ENCODE measurements around the gene SNAP29. TPM values are rescaled to one million over a fixed set of nuclear protein-coding genes. Genes with fewer than 3 reads are reported as not detected.

Gene SNAP29
- total and polyA plus RNA-seq, 2 donors (not counting 3 experiments of a cell fraction or from before 2014, with no cell fraction given) = 16.4 to 26.7 TPM

GRCh38 chr22:20852503-20852902 lies 6.3 kb upstream of the SNAP29 start:
- intact Hi-C loops (cut with micrococcal nuclease) = no loop called here
- Histone ChIP-seq H3K36me3 (ENCODE audit: control insufficient read depth in 2 of 2, extremely low read depth in 1 of 2, insufficient read depth in 2 of 2, low read length in 2 of 2) (no peaks in the 10 kb centered on the region), H3K79me2 (ENCODE audit: control insufficient read depth, insufficient read depth, low read length) (peaks cover 70% of the 10 kb centered on the region), H3K4me2 (ENCODE audit: insufficient read depth, low read length) (no peak overlapping the region), H3K27ac (ENCODE audit: insufficient read depth, low read depth, low read length) (no peak overlapping the region), H3K9me3 (replicated peaks; ENCODE audit: control insufficient read depth, insufficient read depth, low read length) (no peaks in the 10 kb centered on the region), H2AFZ (ENCODE audit: low read depth, low read length) (no peak overlapping the region), H3K9me1 (replicated peaks; ENCODE audit: control insufficient read depth, extremely low read depth, insufficient read depth, low read length) (no peaks in the 10 kb centered on the region), H3K27me3 (ENCODE audit: control insufficient read depth in 2 of 2, insufficient read depth in 2 of 2, low read length in 2 of 2) (no peaks in the 10 kb centered on the region), H4K20me1 (replicated peaks; ENCODE audit: control insufficient read depth, extremely low read depth, insufficient read depth, low read length) (peaks cover 1% of the 10 kb centered on the region), H3K4me1 (ENCODE audit: control insufficient read depth, extremely low read depth, insufficient read depth, low read length) (peaks cover 7% of the 10 kb centered on the region), H3K9ac (replicated peaks; ENCODE audit: extremely low read depth, insufficient read depth, low read length) (no peak overlapping the region), H3K4me3 (replicated peaks in 1 of 3; ENCODE audit: insufficient read depth in 1 of 3, low read depth in 1 of 3, low read length in 3 of 3) (no peak overlapping the region)
- POLR2A ChIA-PET = no interaction called here
- CTCF ChIA-PET = interaction anchor here (0.9 to 2.5 kb wide), 2 partner anchors 48 to 68 kb away, joined by 3 to 6 read pairs; no protein-coding TSS in a partner anchor
- dilution Hi-C loops (cut with MboI; ENCODE audit: extremely low pct_ligation_motif_present, low sequenced_read_pairs) = no loop called here
- FAIRE-seq (no peak), DNase-seq (ENCODE audit: low read depth, low spot score) (no peak)
- TF ChIP-seq FOS (IDR thresholded peaks at IDR 0.05; ENCODE audit: borderline replicate concordance, insufficient read depth, low read length) (no peak), MAX (IDR thresholded peaks at IDR 0.05; ENCODE audit: insufficient read depth, insufficient read length) (no peak), POLR2A (IDR thresholded peaks at IDR 0.05; ENCODE audit: low read depth, low read length) (no peak), JUN (IDR thresholded peaks at IDR 0.05; ENCODE audit: borderline replicate concordance, insufficient read depth, insufficient read length, low read depth) (no peak), GATA2 (IDR thresholded peaks at IDR 0.05; ENCODE audit: insufficient read depth, insufficient read length, low read depth, low read length) (no peak)
- no TSS peak for BruUV-seq (replicated peaks)

GRCh38 chr22:20853236-20853660 lies 5.6 kb upstream of the SNAP29 start:
- H3K9me1 ChIP-seq (replicated peaks; ENCODE audit: control insufficient read depth, extremely low read depth, insufficient read depth, low read length) = no peaks in the 10 kb centered on the region
- no peak overlapping the region for H3K27ac ChIP-seq (ENCODE audit: insufficient read depth, low read depth, low read length)
- dilution Hi-C loops (cut with MboI; ENCODE audit: extremely low pct_ligation_motif_present, low sequenced_read_pairs) = no loop called here
- H3K4me1 ChIP-seq (ENCODE audit: control insufficient read depth, extremely low read depth, insufficient read depth, low read length) = peaks cover 10% of the 10 kb centered on the region
- intact Hi-C loops (cut with micrococcal nuclease) = no loop called here
- H3K4me2 ChIP-seq (ENCODE audit: insufficient read depth, low read length) = no peak overlapping the region
- H3K36me3 ChIP-seq (ENCODE audit: control insufficient read depth in 2 of 2, extremely low read depth in 1 of 2, insufficient read depth in 2 of 2, low read length in 2 of 2) = no peaks in the 10 kb centered on the region
- POLR2A ChIA-PET = no interaction called here
- BruUV-seq (replicated peaks) = no TSS peak
- no peak overlapping the region for H3K4me3 ChIP-seq (replicated peaks in 1 of 3; ENCODE audit: insufficient read depth in 1 of 3, low read depth in 1 of 3, low read length in 3 of 3)
- DNase-seq (ENCODE audit: low read depth, low spot score) = no peak
- H3K9me3 ChIP-seq (replicated peaks; ENCODE audit: control insufficient read depth, insufficient read depth, low read length) = no peaks in the 10 kb centered on the region
- no peaks in the 10 kb centered on the region for H3K27me3 ChIP-seq (ENCODE audit: control insufficient read depth in 2 of 2, insufficient read depth in 2 of 2, low read length in 2 of 2)
- no peak overlapping the region for H3K9ac ChIP-seq (replicated peaks; ENCODE audit: extremely low read depth, insufficient read depth, low read length)
- no peak overlapping the region for H2AFZ ChIP-seq (ENCODE audit: low read depth, low read length)
- peaks cover 75% of the 10 kb centered on the region for H3K79me2 ChIP-seq (ENCODE audit: control insufficient read depth, insufficient read depth, low read length)
- H4K20me1 ChIP-seq (replicated peaks; ENCODE audit: control insufficient read depth, extremely low read depth, insufficient read depth, low read length) = peaks cover 2% of the 10 kb centered on the region
- FAIRE-seq = no peak
- CTCF ChIA-PET = interaction anchor here (0.6 to 2.5 kb wide), 3 partner anchors 49 to 1957 kb away, joined by 3 to 6 read pairs (median 3); no protein-coding TSS in a partner anchor
- TF ChIP-seq MYC (IDR thresholded peaks at IDR 0.05; ENCODE audit: low read depth, low read length) (no peak), CTCF (IDR thresholded peaks at IDR 0.05; ENCODE audit: extremely low read depth in 1 of 2, insufficient read depth in 1 of 2, low read depth in 1 of 2, low read length in 2 of 2) (no peak), FOS (IDR thresholded peaks at IDR 0.05; ENCODE audit: borderline replicate concordance, insufficient read depth, low read length) (no peak), POLR2AphosphoS5 (IDR thresholded peaks at IDR 0.05; ENCODE audit: insufficient read depth, low read depth, low read length) (no peak), EZH2 (IDR thresholded peaks at IDR 0.05; ENCODE audit: borderline replicate concordance, low read depth, low read length, severe bottlenecking) (no peak), JUN (IDR thresholded peaks at IDR 0.05; ENCODE audit: borderline replicate concordance, insufficient read depth, insufficient read length, low read depth) (no peak), MAX (IDR thresholded peaks at IDR 0.05; ENCODE audit: insufficient read depth, insufficient read length) (no peak), POLR2A (IDR thresholded peaks at IDR 0.05; ENCODE audit: low read depth, low read length) (no peak), GATA2 (IDR thresholded peaks at IDR 0.05; ENCODE audit: insufficient read depth, insufficient read length, low read depth, low read length) (no peak)

Measured in endothelial cell of umbilical vein (primary cell).